PC-9 (cell line): ENCODE results near the gene ZC3H15.

Experiments
- CTCF ChIP-seq: fragments of 200-600 bp; sonication (generic); conservative IDR thresholded peaks from 2 replicates; pipeline ENCODE4 v1.6.1; 2017; ENCODE audit warnings: mixed run types, antibody characterized with exemption, mild to moderate bottlenecking, moderate library complexity
- EZH2 ChIP-seq: fragments of 200-600 bp; sonication (generic); IDR thresholded peaks from 2 replicates; pipeline ENCODE4 v1.8.0; 2017; ENCODE audit warnings: antibody characterized with exemption, low read depth

GRCh38 chr2:186530314-186530713 is 44.3 kb downstream of the ZC3H15 start:
- TF ChIP-seq CTCF (no peak), EZH2 (no peak)
